Measurements from ENCODE around the gene COLEC12.
"Not testable (repeated sequence)": the region's sequence is repeated elsewhere in the genome, so short reads cannot be mapped to it uniquely, and the experiment has no call there.

Gene COLEC12

GRCh38 chr18:408367-408766 is 92.1 kb downstream of the COLEC12 start:
- DNase-seq (ENCODE audit: low spot score) = no peak

DNA sequence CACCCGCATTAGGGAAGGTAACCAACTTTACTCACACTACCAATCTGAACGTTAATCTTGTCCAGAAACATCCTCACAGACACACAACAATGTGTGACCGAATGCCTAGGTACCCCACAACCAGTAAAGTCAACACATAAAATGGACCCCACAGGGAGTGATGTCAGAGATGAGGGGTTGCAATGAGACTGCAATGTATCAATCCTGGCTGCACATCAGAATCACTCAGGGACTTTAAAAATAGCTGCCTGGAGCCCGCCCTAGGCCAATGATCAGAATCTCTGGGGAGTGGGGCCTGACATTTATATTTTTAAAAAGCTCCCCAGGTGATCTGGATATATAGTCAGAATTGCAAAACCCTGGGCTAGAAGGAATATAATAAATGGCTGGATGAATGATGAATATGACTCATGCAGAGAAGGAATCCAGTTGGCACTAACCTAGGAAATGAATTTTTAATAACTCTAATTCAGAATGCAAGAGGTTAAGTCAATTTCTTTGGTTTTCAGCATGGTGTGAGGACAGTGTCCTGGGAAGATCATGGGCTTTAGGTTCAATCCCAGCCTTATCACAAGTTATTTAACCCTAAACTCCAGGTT is 92.8 kb downstream of the COLEC12 start:
- no peak for DNase-seq (ENCODE audit: low spot score)

DNA sequence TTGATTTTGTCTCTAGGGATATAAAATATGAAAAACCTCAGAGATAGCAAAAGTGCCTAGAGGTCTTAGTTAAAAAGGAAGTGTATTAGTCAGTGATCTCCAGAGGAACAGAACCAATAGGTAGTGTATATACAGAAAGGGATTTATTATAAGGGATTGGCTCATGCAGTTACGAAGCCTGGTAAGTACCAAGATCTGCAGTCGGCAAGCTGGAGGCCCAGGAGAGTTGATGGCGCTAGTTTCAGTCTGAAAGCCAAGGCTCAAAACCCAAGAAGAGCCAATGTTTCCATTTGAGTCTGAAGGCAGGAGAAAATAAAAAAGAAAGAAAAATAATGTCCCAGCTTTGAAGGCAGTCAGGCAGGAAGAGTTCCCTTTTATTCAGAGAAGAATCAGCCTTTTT is 93.3 kb downstream of the COLEC12 start:
- no peak for DNase-seq (ENCODE audit: low spot score)

GRCh38 chr18:406677-407076 is 93.8 kb downstream of the COLEC12 start:
- no peak for DNase-seq (ENCODE audit: low spot score)

- DNase-seq (ENCODE audit: low spot score) = not testable (repeated sequence)
These were observed 95.5 kb downstream of the COLEC12 start for GRCh38 chr18:405006-405405.

GRCh38 chr18:404061-404636 is 96.4 kb downstream of the COLEC12 start:
- DNase-seq (ENCODE audit: low spot score) = no peak

- DNase-seq (ENCODE audit: low spot score) = no peak
These were observed 98.4 kb downstream of the COLEC12 start for GRCh38 chr18:402129-402528.

DNA sequence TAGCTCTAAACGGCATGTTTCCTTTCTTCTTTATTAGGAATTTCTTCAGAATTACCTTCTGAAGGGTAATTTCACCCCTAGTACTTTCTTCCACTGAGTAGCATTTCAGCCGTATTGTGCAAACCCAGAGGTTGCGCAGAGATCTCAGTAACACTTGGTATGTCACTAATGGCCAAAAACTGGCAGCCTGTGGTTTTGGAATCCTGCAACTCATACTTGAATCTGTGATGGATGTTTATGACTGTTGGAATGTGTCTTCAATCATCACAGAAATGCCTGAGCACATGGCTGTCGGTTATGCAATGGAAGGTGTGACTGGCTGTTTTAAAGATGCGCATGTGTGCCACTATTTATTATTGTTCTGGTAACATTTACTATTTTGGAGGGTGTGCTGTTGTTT is 100.0 kb downstream of the COLEC12 start:
- DNase-seq (ENCODE audit: low spot score) = no peak

GRCh38 chr18:399631-400135 is 100.8 kb downstream of the COLEC12 start:
- no peak for DNase-seq (ENCODE audit: low spot score)

DNA sequence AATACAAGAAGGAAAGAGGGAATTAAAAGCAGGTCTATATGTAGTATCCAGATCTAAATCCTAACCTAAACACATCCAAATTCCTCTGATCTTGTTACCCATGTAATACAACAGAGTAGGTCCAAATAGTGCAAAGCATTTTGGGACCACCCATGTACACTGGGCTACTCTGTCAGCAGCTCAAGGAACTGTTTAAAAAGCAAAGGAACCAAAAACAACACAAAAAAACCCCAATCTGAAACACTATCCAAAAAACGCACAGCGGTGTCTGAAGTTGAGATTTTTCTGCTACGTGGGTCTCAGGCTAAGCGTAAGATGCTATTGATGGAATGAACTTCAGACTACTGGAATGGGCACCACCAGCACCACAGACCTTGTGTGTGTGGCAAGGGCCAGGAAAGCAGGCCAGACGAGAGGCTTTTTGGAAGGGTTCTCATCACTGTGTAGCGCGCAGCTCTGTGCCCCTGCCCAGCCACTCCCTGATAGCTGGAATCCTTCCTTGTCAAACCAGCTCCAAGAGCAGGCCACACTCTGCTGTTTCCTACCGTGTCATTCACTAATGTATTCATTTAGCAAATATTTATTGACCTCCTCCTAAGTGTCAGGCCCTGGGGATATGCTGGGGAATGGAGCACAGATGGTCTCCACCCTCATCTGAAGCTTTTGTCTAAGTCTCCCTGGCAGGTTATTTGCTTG is 101.4 kb downstream of the COLEC12 start:
- DNase-seq (ENCODE audit: low spot score) = no peak

DNA sequence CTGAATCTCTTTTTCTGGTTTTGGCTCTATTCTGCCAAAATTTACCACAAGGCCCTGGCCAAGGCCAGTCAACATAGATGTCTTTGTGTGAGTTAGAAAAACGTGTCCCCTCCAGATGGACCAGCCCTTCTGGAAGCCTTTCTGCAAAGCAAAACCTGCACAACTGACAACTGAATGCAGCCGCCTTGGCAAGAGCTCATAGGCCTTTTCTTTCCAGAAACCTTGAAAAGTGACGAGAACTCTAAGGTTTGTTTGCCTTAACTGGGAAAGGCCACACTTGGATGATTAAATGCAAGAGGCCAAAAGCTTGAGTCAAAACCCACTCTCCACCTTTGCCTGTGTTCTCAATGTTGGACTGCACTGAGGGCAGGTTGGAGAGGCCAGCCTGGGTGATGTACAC is 103.9 kb downstream of the COLEC12 start:
- no peak for DNase-seq (ENCODE audit: low spot score)

GRCh38 chr18:396251-396555 is 104.3 kb downstream of the COLEC12 start:
- no peak for DNase-seq (ENCODE audit: low spot score)

DNA sequence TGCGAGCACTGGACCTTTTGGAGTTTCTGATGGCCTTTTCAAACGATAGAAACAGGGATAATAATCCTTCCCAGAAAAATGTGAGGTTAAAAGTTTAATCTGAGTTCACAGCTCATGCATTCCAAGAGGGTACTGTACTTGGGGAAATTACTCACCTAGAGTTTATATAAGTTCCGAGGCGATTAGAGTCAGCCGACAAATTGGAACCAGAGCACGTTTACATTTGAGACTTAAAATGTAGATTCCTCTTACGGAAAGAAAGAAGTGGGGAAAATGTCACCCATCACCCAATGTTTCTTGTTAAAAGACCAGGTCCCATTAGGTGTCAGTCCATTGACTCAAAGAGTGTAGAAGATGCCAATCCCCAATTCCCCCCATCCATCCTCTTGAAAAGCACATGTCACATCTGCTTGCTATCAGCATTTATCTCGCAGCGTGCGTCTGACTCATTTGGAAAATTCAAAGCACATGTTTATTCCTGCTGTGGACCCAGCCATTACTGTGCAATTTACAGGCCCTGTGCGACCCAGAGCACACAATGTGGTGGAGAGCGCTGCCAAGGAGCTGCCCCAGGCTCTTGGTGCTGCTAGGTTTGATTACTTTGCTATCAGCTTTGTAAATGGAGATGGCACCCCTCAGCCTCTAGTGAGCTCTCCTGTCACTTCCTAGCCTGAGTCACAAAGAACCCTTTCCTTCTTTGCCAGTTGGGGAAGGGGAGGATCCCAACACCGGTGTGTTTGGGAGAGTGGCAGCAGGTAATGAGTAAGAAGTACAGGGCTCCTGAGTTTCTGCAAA is 104.8 kb downstream of the COLEC12 start:
- no peak for DNase-seq (ENCODE audit: low spot score)

DNA sequence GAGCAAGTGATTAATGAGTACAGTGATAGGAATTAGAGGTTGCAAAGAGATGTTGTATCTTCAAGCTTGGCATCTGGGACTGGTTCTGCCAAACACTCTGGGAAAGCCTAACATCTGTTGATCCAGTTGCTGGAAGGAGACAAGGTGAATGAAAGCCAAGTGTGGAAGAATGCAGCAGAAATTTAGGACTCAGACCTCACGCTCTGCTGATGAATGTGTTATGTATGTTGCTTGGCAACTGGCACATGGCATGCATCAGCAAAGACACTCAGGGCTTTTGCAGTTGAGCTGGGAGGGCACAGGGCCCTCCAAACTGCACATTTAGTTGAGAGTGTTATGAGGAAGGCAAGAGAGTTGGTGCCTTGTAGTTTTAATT is 105.5 kb downstream of the COLEC12 start:
- DNase-seq (ENCODE audit: low spot score) = no peak

DNA sequence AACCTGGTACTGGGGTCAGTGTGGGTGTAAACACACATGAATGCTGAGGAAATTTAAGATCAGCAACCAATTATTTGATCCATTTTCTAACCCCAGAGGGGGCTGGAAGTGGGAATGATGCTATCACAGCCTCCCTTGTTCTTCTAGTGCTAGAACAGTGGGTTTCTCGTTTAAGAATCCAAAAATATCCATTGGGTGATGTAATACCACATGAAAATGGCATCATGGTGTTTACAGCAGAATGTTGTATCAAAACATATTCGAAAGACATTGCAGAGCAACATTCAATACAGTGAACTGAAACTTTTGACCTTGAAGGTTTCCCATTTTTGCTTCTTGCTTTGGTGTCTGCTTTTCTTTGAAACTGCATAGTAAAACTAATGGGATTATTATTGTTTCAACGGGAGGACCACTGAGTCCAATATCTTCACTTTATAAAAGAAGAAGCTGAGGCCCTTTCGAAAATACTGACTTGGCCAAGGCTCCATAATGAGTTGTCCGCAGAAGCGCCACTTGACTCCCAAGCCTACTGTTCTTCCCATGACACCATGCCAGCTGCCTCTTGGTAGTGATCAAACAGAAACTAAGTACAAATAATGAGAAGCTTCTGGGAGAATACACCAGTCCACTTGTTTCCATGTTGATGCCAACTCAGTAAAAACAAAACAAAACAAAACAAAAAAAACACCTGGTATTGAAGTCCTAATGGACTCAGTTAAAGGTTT is 106.1 kb downstream of the COLEC12 start:
- DNase-seq (ENCODE audit: low spot score) = no peak

- no peak for DNase-seq (ENCODE audit: low spot score)
These were observed 106.9 kb downstream of the COLEC12 start for GRCh38 chr18:393574-393957.

DNA sequence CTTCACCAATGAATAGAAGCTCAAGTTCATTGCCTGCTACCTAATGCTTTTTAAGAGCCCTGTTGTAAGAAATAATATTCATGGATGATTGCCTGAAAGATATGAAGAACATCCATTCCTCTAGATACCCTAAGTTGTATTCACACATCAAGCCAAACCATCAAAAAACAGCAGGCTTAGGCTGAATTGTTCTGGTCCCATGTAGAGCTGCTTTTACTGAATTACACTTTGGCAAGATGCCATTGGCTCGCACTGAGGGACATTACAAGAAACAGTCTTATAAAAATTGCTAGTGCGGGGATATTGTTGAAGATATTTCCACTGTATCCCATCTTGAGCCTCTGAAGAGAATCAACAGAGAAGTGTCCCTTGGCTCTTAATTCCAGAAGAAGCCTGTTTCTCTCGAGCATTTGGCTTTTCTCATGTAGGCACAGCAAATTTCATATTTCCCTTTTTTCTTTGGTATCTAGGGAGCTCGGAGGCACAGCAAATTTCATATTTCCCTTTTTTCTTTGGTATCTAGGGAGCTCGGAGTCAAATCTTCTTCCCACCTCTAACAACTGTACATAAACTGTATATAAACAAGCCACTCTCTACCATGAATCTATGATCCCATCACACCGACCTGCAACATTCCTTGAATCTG is 107.5 kb downstream of the COLEC12 start:
- DNase-seq (ENCODE audit: low spot score) = no peak

- DNase-seq (ENCODE audit: low spot score) = no peak
These were observed 109.6 kb downstream of the COLEC12 start for GRCh38 chr18:390741-391478.

GRCh38 chr18:389658-390357 is 110.7 kb downstream of the COLEC12 start:
- no peak for DNase-seq (ENCODE audit: low spot score)

- DNase-seq (ENCODE audit: low spot score) = no peak
These were observed 112.3 kb downstream of the COLEC12 start for GRCh38 chr18:388200-388599.
